Middle frontal gyrus (tissue), 1 donor: ENCODE results near the gene IGF1R.

Source experiments
- DNase-seq: peaks from one replicate; pipeline ENCODE4 v3.0.0-alpha.2; 2015; ENCODE audit warnings: low spot score; ENCODE audit errors: extremely low spot score

IGF1R gene

GRCh38 chr15:98648654-98649471 lies 524 bp downstream of the IGF1R start:
- DNase-seq, result no peak

- DNase-seq, result no peak
These were observed 1.4 kb downstream of the IGF1R start for GRCh38 chr15:98649472-98650416.

GRCh38 chr15:98650417-98651035 lies 2.2 kb downstream of the IGF1R start:
- no peak for DNase-seq

- no peak for DNase-seq
These were observed 2.7 kb downstream of the IGF1R start for GRCh38 chr15:98651036-98651481.

GRCh38 chr15:98651581-98652220 lies 3.4 kb downstream of the IGF1R start:
- DNase-seq, result no peak

GRCh38 chr15:98653686-98654085 lies 5.3 kb downstream of the IGF1R start:
- no peak for DNase-seq

- no peak for DNase-seq
These were observed 6.5 kb downstream of the IGF1R start for GRCh38 chr15:98654790-98655360.

- DNase-seq, result no peak
These were observed 7.4 kb downstream of the IGF1R start for GRCh38 chr15:98655732-98656131.

- DNase-seq, result no peak
These were observed 9.4 kb downstream of the IGF1R start for GRCh38 chr15:98657721-98658120.

- no peak for DNase-seq
These were observed 10.7 kb downstream of the IGF1R start for GRCh38 chr15:98658831-98659699.

GRCh38 chr15:98660055-98660454 lies 11.7 kb downstream of the IGF1R start:
- no peak for DNase-seq

GRCh38 chr15:98663045-98663444 lies 14.7 kb downstream of the IGF1R start:
- no peak for DNase-seq

GRCh38 chr15:98663606-98664005 lies 15.3 kb downstream of the IGF1R start:
- DNase-seq, result no peak

GRCh38 chr15:98666441-98666840 lies 18.1 kb downstream of the IGF1R start:
- no peak for DNase-seq

GRCh38 chr15:98666841-98667240 lies 18.5 kb downstream of the IGF1R start:
- no peak for DNase-seq

- no peak for DNase-seq
These were observed 19.3 kb downstream of the IGF1R start for GRCh38 chr15:98667521-98668179.

GRCh38 chr15:98668566-98669308 lies 20.4 kb downstream of the IGF1R start:
- DNase-seq, result no peak

- no peak for DNase-seq
These were observed 21.3 kb downstream of the IGF1R start for GRCh38 chr15:98669638-98670037.
